Urothelium cell line (cell line): ENCODE measurements around the gene RALGPS1.

Source experiments
- DNase-seq: peaks from one replicate; pipeline ENCODE4 v3.0.0; 2011; ENCODE audit warnings: low spot score, mixed read lengths
- FAIRE-seq: peaks from 2 replicates; lab custom pipeline; 2011; peaks lifted over from hg19 to GRCh38; lab: Jason Lieb, UNC

Gene RALGPS1

DNA sequence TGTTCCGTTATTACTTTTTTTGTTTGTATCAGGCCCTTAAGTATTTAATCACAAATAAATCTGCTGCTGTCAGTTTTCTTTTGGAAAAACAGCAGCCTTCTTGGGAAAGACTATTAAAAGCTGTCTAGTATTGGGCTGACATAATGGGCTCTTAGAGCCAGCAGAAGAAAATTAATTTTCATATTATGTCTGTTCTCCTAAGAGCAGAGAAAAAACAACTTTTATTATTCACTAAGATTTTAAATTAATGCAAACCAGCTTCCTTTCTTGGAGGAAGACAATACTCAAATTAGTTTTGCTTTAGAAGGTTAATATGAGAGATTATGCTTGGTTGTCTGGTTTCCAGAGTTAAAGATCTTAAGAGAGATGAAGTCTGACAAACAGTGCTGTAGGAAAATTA, 319.4 kb downstream of the RALGPS1 start:
- FAIRE-seq (no peak), DNase-seq (no peak)

DNA sequence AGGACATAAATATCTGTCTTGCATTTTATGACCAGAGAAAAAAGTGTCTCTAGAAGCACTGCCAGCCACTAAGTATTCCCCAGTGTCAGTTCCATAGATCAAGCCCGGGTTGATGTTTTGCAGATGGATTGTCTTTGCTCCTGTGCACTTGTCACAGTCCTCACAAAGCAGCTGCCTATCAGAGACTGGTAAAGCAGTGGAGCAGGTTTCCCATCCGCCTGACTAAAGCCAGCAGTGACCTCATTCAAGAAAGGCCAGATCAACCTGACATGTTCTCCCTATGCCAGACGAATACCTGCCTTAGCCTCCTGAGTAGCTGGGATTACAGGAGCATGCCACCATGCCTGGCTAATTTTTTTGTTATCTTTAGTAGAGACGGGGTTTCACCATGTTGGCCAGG, 323.2 kb downstream of the RALGPS1 start:
- FAIRE-seq (no peak), DNase-seq (no peak)

DNA sequence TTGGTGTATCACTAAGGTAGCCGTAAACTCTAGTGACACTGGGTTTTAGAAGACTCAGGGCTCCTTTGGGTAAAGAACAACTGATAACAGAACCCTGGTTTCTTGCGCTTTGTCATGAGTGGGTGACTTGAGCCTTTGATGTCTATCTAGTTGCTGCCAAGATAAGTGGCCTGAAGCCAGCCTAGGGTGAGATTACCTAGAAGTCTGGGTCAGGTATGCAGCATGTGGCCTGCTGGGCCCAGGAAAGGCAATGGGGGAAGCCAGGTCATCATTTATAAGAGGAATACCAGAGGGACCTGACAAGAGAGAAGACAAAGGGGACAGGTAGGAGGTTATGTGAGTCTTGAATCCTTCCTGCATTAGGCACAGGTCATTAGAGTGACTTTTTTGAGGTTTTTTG, 326.8 kb downstream of the RALGPS1 start:
- DNase-seq = no peak
- FAIRE-seq = no peak

DNA sequence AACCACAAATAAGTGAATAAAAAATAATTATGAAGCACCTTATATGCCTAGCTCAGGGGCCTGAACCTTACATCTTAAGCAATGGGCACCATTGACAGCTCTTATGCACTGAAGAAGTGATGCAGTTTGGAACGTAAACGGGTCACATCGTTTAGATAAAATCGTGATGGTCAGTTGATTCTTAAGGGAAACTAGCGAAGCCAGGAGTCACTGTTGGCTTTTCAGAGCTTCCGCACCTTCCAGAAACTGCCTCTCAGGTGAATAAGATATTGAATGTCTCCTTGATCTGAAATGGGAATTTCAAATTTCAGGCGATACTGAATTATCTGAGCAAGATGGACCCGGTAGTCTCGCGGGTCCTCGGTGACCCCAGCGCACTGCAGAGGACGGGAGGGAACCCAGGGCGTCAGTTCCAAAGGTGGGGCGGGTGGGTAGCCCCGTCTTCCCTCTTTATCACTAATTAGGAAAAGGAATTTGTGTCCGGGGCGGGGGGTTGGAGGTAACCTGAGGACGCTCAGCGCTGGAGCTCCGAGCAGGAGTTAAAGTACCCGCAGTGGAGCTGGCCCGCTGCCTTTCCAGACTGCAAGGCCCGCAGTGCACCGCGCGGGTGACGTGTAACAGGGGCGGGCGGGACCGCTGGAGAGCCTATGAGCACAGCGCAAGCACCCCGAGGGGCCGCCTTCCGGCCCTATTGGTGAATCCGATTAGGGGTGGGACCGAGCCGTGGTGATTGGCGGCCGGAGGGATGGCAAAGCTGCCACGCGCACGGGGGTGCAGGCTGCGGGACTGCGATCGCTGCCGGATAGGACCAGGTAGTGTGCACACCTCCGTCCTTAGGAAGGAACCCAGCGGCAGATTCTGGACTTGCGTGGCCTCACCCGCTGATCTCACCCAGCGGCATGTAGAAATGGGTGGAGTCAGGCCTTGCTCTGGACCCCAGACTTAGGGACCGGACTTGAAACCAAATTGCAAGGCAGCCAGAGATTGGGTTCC, 330.3 kb downstream of the RALGPS1 start:
- DNase-seq (peak; percentile 76), FAIRE-seq (no peak)

DNA sequence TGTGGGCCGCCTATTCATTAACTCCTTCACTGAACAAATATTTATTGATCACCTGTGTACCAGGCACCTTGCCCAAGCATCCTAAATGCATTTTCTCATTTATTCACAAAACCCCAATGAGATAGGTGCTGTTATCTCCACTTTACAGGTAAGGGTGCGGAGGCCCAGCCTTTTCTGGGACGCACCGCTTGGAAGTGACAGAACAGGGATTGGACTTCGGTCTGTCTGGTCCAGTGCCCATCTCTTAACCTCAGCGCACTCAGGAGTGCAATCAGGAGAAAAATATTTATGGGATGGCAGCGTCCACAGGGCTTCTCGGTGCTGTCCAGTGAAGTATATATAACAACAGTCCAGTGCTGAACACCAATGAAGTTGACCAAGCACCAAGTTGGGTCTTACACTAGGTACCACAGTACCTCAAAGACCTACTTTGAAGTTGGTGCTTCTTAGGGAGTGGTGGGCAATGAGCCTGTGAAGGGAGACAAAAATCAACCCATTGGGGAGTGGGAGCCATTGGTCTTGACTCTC, 331.1 kb downstream of the RALGPS1 start:
- no peak for DNase-seq
- FAIRE-seq = no peak

DNA sequence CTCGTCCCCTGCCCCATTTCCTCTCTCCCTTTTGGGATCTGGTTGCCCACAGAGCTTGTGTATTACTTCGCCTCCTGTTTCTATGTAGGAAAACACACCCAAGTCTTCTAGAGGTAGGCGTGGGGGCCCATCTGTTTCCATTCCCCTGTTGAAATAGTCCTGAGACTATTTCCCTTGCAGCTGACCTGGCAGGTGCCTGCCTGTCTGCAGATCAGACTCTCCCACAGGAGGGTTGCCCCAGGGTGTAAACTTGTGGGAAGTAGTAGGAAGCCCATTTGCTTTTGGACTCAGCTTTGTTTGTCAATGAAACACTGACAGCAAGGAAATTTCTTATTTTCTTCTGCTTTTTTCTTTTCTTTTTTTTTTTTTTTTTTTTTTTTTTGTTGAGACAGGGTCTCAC, 333.7 kb downstream of the RALGPS1 start:
- DNase-seq = no peak
- FAIRE-seq = no peak

DNA sequence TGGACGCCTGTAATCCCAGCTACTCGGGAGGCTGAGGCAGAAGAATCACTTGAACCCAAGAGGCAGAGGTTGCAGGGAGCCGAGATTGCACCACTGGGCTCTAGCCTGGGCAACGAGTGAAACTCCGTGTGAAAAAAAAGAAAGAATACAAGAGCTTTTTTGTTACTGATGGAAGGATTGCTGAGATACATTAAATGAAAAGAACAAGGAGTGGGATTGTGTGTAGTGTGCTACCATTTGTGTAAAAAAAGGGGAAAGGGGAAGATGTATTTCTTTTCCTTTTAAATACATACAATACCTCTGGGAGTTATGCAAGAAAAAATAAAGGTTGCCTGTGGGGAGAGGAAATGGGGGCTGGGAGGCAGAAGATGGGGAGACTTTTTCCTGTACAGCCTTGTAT, 335.3 kb downstream of the RALGPS1 start:
- no peak for DNase-seq
- FAIRE-seq = no peak

DNA sequence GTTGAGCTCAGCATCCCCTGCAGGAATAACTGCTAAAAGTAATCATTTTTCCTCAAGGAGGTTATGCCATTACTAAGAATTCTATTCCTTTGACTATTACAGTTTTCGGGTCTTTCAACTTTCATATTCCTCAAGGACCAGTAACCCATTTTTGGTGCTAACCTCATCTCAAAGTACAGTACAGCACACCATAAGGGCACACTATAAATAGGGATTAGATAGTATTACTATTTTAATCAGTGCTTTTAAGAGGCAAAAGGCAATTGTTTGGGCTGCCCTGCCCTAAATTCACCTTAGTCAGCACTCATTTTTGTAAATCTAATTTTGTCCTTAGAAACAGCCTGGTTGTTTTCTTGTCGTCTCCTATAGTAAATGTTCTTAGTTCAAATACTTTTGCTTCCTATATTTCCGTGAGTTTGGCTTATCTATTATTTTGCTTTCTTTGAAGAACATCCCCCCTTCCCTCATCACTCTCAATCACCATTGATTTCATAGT, 336.4 kb downstream of the RALGPS1 start:
- DNase-seq = no peak
- no peak for FAIRE-seq

DNA sequence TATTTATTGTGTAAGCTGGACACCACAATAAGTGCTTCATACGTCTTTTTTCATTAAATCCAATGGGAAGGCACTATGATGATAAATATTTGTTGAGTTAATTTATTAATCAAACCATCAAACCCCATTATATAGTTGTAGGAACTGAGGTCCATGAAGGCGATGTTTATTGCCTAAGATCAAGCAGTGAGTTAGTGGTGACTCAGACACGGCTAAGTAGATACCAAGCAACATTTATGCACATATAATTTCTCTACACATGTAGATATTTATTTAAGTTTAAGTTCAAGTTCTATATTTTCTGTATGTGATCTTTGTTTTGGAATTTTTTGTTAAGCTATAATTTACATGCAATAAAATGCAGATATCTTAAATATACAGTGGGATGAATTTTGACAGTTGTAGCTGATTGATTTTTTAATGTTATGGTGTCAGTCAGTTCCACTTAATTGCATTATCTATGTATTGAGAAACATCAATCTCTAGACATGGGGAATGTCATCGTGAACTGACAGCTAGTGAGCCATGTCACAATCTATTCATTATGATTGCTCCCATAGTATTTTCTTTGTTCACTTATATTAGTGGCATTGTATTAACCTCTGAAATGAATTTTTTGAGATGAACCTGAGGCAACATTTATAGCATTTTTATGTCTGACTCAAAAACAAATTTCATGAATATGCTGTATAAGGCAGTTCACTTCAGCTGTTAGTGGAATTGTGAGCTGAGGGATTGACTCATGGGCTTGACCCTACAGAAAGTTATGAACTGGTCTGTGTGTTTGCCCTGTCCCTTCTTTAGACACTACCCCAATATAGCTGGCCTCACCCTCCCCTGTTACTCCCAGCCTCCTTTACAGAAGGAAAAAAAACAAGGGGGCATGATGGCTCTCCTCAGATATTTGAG, 338.1 kb downstream of the RALGPS1 start:
- no peak for DNase-seq
- FAIRE-seq = no peak

DNA sequence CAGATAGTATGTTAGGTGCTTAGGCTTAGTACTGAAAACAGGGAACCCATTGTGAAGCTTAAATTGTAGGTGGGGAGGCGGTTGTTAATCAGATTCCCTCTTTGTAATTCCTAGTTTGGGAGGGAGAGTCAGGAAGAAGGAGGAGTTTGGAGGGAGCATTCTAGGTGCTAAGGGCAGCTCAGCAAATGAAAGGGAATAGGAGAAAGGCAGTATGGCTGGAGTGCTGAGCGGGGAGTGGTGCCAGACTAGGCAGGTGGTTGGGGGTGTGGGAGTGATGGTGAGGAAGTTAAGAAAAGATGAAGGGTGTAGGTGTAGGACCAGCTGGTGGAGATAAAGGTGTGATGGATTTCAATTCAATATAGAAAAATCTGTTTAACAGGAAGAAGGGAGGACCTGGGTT, 338.9 kb downstream of the RALGPS1 start:
- no peak for FAIRE-seq
- no peak for DNase-seq

DNA sequence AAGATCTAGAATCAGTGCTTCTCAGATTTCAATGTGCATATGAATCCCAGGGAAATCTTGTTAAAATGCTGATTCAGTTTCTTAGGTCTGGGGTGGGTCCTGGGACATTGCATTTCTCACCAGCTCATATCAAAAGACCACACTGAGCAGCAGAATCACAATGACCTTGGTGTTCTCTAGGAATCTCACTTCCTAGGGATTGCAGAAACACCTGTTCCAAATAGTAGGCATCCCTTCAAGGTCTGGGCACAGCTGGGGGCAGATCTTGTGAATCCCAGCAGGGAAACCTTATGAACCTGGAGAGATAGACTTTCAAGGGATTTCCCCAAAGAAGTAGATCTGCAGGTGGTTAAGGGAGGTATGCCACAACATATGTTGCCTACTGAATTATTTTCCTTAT, 341.1 kb downstream of the RALGPS1 start:
- no peak for FAIRE-seq
- DNase-seq = no peak

DNA sequence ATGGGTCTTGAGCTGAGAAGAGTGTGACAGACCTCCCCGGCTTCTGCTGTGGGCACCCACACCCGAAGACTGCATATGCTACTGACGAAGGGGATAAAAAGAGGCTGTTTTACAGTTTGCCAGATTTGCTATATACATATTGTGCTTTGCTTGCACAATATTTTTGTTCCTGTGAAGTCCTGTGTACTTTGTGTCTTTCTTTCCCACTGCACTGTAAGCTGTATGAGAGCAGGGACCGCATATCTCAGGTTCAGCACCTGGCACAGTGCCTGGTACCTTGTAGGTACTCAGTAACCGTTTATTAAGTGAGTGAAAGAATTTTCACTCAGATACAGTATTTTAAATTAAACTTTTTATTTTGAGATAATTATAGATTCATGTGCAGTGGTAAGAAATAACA, 341.7 kb downstream of the RALGPS1 start:
- FAIRE-seq (no peak), DNase-seq (no peak)

DNA sequence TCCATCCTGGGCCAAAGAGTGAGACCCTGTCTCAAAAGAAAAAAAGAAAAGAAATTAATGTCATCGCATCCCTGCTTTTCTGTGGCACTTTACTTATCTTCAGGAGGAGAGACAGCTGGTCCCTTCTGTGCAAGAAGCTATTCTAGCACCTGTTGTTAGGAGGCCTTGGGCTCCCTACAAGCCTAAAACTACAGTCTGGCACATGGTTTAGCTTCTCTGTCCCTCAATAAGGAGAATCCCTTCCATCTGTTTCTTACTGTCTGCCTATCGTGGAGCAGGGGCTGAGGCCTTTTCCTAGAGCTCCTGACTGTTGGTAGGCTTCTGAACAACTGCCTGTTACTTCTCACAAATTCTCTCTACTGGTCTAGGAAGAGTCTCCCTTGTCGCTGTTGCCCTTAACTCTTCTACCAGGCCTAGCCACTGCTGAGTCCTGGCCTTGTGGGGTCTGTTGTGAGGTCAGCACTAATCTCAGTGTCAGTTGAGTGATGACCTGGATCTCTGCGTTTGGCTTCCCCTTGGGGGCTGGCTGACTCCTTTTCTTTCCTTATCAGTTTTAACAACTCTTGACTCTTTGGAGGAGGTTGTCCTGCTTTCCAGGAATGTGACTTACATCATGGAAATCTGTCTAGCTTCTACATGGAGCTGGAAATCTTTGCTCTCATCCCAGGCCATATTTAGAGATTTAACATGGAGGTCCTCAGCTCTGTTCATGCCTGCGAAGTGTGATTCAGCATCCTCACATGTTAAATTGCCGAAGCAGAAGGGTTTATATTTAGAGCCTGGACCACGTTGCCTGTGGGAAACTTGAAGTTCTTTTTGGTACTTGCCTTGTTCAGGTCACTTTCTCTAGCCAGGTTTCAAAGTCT, 344.3 kb downstream of the RALGPS1 start:
- no peak for DNase-seq
- no peak for FAIRE-seq

DNA sequence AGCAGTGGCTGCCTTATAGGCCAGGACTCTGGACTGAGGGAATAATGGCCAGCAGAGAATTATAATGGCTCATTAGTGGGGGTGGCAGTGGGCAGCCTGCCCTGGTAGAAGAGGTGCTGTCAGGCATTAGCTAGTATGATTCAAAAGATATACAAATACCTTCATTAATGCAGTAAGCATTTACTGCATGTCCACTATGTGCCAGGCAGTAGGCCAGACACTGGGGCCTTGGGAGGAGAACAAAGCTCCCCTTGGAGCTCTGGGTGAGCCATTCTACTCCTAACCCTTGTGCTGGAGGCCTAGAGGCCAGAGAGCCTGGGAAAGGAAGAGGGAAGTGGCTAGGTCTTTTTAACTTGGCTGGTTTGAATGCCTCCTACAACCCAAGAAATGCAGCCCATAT, 348.0 kb downstream of the RALGPS1 start:
- FAIRE-seq = no peak

DNA sequence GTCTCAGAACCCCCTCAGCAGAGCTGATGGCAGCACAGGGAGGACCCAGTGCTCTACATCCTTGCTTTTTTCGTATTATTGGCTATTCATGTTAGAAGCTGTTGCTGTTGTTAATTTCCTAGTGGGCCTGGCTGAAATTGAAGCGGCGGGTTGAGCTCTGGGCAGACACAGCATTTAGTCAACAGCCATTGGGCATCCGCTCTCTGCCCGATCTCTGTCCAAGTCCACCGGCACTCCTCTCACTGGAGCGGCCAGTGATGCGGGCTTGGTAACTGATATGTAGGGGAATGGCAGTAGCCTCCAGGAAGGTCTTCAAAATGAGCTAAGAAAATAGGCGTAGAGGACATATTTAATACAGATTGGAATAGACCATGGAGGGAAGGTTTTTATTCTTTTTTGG, 348.7 kb downstream of the RALGPS1 start:
- DNase-seq (no peak), FAIRE-seq (no peak)

More for the DNA sequence above, 348.0 kb downstream of the RALGPS1 start:
- no peak for DNase-seq

DNA sequence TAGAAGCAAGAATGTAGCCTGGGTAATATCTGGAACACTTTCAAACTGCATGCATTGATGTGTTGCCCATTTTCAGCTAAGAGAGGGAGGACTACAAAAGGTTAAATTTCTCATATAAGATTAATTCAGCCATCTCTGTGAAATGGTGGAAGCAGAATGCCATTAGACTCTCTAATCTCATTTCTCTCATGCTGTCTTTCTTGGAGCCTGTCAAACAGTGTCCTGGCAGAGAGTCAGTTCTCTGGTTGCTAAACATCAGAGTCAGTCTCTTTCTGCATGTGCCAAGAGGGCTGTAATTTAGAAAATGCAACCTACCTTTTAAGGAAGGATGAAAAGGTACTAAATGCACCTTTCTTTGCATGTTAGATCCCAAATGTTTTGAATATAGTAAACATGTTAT, 349.1 kb downstream of the RALGPS1 start:
- DNase-seq (no peak), FAIRE-seq (no peak)

DNA sequence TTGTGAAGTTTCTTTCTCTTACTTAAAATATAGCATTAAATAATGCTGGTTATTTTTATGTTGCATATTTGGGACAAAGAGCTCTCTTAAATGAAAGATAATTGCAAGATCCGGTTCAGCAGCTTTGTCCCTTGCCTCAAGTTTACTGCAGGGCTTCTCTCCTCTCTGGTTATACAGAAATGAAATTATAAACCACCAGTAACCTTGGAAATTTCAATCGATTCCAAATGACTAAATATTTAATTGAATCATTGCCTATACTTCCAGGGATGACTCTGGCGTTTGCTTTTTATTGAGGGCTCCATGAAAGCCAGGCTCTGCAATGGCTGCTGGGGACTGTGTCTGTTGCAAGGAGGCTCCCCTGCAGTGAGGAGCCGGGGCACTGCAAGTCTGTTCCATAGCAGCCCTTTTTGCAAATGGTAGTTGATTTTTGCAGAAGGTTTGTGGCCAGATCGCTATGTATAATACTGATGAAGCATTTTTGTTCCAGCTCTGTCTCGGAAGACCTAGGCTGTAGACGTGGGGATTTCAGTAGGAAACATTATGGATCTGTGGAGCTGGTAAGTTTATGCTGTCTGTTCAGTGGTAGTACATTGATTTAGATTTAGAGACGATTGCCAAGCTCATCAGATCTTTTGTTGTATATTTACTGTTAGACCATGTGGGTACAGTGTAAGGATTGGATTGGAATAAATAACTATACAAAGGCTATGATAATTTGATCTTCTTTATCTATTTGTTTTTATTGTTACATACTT, 350.1 kb downstream of the RALGPS1 start, which contains the start of gene GARNL3:
Gene GARNL3, plus strand, starts transcription at position 313 of the 758 bp plus-strand sequence. Its CDS starts 104 bp downstream, at position 417.
- DNase-seq = no peak
- FAIRE-seq = no peak

DNA sequence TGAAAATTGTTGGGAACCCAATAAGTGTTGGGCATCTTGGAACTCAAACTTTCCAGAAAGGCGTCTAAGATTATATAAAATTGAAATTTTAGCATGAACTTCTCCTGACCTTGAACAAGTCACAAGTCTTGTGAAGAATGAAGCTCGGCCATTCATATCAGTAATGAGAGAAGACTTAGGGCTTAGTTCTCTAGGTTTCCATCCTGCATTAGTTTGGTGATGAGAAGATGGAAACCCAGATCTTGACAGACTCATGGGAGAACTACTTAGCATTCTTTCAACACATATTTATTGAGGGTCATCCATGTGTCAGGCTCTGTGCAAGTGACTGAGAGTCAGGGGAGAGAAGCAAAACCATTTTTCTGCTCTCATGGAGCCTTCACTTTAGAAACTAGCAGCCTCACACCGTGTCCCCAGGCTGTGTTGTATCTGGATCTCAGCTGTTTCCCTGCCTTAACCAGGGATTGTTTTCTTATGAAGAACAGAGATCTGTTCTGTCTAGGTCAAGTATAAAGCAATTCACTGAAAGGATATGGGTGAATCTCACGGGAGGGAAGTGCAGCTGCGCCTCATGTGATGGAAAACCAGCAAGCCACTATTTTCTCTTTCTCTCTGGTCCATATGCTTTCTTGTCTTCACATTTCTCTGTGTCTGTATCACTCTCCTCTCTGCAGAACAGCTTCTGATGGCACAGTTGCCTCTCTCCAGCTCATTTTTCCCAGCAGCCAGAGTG, 353.4 kb downstream of the RALGPS1 start:
- DNase-seq (no peak), FAIRE-seq (no peak)

DNA sequence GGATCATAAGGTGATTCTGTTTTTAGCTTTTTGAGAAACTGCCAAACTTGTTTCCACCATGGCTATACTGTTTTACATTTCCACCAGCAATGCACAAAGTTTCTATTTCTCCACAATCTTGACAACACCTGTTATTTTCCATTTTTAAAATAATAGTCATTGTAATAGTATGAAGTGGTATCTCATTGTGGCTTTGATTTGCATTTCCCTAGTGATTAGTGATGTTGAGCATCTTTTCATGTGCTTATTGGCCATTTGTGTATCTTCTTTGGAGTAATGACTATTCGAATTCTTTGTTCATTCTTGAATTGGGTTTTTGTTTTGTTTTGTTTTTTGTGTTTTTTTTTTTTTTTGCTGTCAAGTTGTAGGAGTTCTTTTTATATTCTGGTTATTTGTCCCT, 354.9 kb downstream of the RALGPS1 start:
- DNase-seq = no peak
- no peak for FAIRE-seq
